ENCODE results near the gene TMEM176B. TPM values are rescaled to one million over a fixed set of nuclear protein-coding genes. Genes with fewer than 3 reads are reported as not detected.

The TMEM176B gene
- total RNA-seq, 1 experiment from 2014 or later: 2.2 TPM

DNA sequence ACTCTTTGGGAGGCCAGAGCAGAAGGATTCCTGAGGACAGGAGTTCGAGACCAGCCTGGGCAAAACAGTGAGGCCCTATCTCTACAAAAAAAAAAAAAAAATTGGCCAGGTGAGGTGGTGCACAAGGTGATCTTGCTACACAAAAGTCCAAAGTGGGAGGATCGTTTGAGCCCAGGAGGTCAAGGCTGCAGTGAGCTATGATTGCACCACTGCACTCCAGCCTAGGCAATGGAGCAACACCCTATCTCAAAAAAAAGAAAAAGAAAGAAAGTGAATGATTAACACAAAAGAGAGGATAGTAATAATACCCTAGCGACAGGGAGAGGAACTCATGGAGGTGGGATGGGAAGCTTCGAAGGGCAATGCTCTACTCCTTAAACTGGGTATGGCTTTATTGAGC lies 30.4 kb downstream of the TMEM176B start:
- Histone ChIP-seq H3K27ac (ENCODE audit: low read depth, low read length, poor library complexity, severe bottlenecking) (no peak overlapping the region), H3K4me1 (ENCODE audit: insufficient read depth, low read length, poor library complexity, severe bottlenecking) (no peaks in the 10 kb centered on the region), H3K4me3 (ENCODE audit: low read depth, low read length, poor library complexity, severe bottlenecking) (no peak overlapping the region), H3K9me3 (ENCODE audit: low read depth, low read length, poor library complexity, severe bottlenecking) (no peaks in the 10 kb centered on the region), H3K36me3 (ENCODE audit: insufficient read depth, low read length, poor library complexity, severe bottlenecking) (no peaks in the 10 kb centered on the region), H3K27me3 (replicated peaks; ENCODE audit: insufficient read depth, low read depth, low read length, poor library complexity) (no peaks in the 10 kb centered on the region)
- DNase-seq (ENCODE audit: low spot score): no peak
- intact Hi-C loops (cut with micrococcal nuclease; ENCODE audit: unreplicated experiment): no loop called here
- BruUV-seq (replicated peaks): no TSS peak
- ChIA-PET CTCF (no interaction called here), POLR2A (ENCODE audit: low non-redundant PET) (no interaction called here)
- TF ChIP-seq, protein P1, sequence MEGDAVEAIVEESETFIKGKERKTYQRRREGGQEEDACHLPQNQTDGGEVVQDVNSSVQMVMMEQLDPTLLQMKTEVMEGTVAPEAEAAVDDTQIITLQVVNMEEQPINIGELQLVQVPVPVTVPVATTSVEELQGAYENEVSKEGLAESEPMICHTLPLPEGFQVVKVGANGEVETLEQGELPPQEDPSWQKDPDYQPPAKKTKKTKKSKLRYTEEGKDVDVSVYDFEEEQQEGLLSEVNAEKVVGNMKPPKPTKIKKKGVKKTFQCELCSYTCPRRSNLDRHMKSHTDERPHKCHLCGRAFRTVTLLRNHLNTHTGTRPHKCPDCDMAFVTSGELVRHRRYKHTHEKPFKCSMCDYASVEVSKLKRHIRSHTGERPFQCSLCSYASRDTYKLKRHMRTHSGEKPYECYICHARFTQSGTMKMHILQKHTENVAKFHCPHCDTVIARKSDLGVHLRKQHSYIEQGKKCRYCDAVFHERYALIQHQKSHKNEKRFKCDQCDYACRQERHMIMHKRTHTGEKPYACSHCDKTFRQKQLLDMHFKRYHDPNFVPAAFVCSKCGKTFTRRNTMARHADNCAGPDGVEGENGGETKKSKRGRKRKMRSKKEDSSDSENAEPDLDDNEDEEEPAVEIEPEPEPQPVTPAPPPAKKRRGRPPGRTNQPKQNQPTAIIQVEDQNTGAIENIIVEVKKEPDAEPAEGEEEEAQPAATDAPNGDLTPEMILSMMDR (conservative IDR thresholded peaks at IDR 0.05; ENCODE audit: low read depth, low read length): no peak
- no peak for TF ChIP-seq EZH2 (IDR thresholded peaks at IDR 0.05; ENCODE audit: borderline replicate concordance, low read depth, low read length, poor library complexity, severe bottlenecking)

DNA sequence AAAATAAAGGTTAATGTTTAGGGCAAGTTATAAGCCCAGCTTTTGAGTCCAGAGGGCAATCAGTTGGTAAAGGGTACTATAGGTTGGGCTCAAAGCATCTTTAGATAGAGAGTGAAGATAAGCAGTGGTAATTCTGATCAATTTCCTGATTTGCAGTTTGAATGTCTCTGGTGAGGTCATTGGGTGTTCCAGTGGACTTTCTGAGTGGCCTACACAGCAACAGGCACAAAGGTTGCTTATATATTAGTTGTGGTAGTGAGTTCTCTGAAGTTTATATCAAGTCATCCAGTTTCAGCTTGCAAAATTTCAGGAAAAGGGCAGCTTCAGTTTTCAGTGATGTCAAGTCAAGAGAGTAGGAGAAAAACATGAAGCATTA lies 33.8 kb downstream of the TMEM176B start:
- no peak for DNase-seq (ENCODE audit: low spot score)
- no TSS peak for BruUV-seq (replicated peaks)
- Histone ChIP-seq H3K27me3 (replicated peaks; ENCODE audit: insufficient read depth, low read depth, low read length, poor library complexity) (no peaks in the 10 kb centered on the region), H3K27ac (ENCODE audit: low read depth, low read length, poor library complexity, severe bottlenecking) (no peak overlapping the region), H3K36me3 (ENCODE audit: insufficient read depth, low read length, poor library complexity, severe bottlenecking) (no peaks in the 10 kb centered on the region), H3K9me3 (ENCODE audit: low read depth, low read length, poor library complexity, severe bottlenecking) (no peaks in the 10 kb centered on the region), H3K4me3 (ENCODE audit: low read depth, low read length, poor library complexity, severe bottlenecking) (no peak overlapping the region), H3K4me1 (ENCODE audit: insufficient read depth, low read length, poor library complexity, severe bottlenecking) (no peaks in the 10 kb centered on the region)
- TF ChIP-seq, protein P1 (conservative IDR thresholded peaks at IDR 0.05; ENCODE audit: low read depth, low read length): no peak
- TF ChIP-seq EZH2 (IDR thresholded peaks at IDR 0.05; ENCODE audit: borderline replicate concordance, low read depth, low read length, poor library complexity, severe bottlenecking): no peak
- ChIA-PET CTCF (no interaction called here), POLR2A (ENCODE audit: low non-redundant PET) (no interaction called here)
- intact Hi-C loops (cut with micrococcal nuclease; ENCODE audit: unreplicated experiment): no loop called here

DNA sequence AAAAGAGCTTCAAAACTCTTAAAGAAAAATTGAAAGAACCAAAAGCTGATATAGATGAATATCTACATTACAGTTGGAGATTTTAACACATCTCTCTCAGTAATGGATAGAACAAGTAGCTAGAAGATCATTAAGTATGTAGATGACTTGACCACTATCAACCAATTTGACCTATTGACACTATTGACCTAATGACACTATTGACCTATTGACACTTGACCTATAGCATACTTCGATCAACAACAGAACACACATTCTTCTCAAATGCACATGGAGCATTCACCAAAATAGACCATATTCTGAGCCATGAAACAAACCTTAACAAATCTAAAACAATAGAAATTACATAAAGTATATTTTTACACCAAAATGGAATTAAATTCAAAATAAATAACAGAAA lies 40.7 kb downstream of the TMEM176B start:
- no peaks in the 10 kb centered on the region for H3K9me3 ChIP-seq (ENCODE audit: low read depth, low read length, poor library complexity, severe bottlenecking)
- TF ChIP-seq, protein P1 (conservative IDR thresholded peaks at IDR 0.05; ENCODE audit: low read depth, low read length): no peak
- DNase-seq (ENCODE audit: low spot score): no peak
- H3K4me3 ChIP-seq (ENCODE audit: low read depth, low read length, poor library complexity, severe bottlenecking): no peak overlapping the region
- POLR2A ChIA-PET (ENCODE audit: low non-redundant PET): no interaction called here
- peaks cover 5% of the 10 kb centered on the region for H3K4me1 ChIP-seq (ENCODE audit: insufficient read depth, low read length, poor library complexity, severe bottlenecking)
- H3K27ac ChIP-seq (ENCODE audit: low read depth, low read length, poor library complexity, severe bottlenecking): no peak overlapping the region
- H3K27me3 ChIP-seq (replicated peaks; ENCODE audit: insufficient read depth, low read depth, low read length, poor library complexity): no peaks in the 10 kb centered on the region
- CTCF ChIA-PET: no interaction called here
- BruUV-seq (replicated peaks): no TSS peak
- intact Hi-C loops (cut with micrococcal nuclease; ENCODE audit: unreplicated experiment): loop anchor here (10.0 kb wide), 1 partner anchor 475 kb away; no protein-coding TSS in a partner anchor
- no peaks in the 10 kb centered on the region for H3K36me3 ChIP-seq (ENCODE audit: insufficient read depth, low read length, poor library complexity, severe bottlenecking)

Measured in A673 (cell line).